Liver (tissue), 9 donors: ENCODE results near the gene CFAP68. TPM values are rescaled to one million over a fixed set of nuclear protein-coding genes. Genes with fewer than 3 reads are reported as not detected.

Source experiments
- DNase-seq: peaks from one replicate; pipeline ENCODE4 v3.0.0-alpha.2; 2017; ENCODE audit warnings: low spot score
- H3K27ac ChIP-seq, 2 donors: one replicate each; pipeline ENCODE4 v1.7.0; 2013; ENCODE audit warnings: inconsistent platforms in 2 of 2, low read length in 2 of 2, control low read depth in 1 of 2, low read depth in 1 of 2, mild to moderate bottlenecking in 1 of 2
- H3K27me3 ChIP-seq, 4 donors: one replicate each; pipeline versions ENCODE4 v1.6.1 to v1.7.0; 2013; ENCODE audit warnings: low read length in 3 of 4, inconsistent platforms in 1 of 4, mild to moderate bottlenecking in 1 of 4, moderate library complexity in 1 of 4; ENCODE audit not compliant: control insufficient read depth in 4 of 4, insufficient read depth in 4 of 4
- H3K36me3 ChIP-seq, 4 donors: one replicate each; pipeline versions ENCODE4 v1.6.1 to v1.7.0; 2013; ENCODE audit warnings: low read length in 3 of 4, mild to moderate bottlenecking in 3 of 4, low read depth in 1 of 4, moderate library complexity in 1 of 4; ENCODE audit not compliant: control insufficient read depth in 4 of 4, insufficient read depth in 3 of 4
- H3K4me1 ChIP-seq, 4 donors: one replicate each; pipeline versions ENCODE4 v1.6.1 to v1.7.0; 2013; ENCODE audit warnings: low read length in 3 of 4, mild to moderate bottlenecking in 3 of 4, moderate library complexity in 1 of 4; ENCODE audit not compliant: control insufficient read depth in 4 of 4, insufficient read depth in 4 of 4
- H3K4me3 ChIP-seq, 3 donors: one replicate each; pipeline versions ENCODE4 v1.6.1 to v1.7.0; 2013; ENCODE audit warnings: low read length in 3 of 3, control low read depth in 1 of 3, low read depth in 1 of 3, mild to moderate bottlenecking in 1 of 3
- H3K9ac ChIP-seq, 2 donors: one replicate each; pipeline ENCODE4 v1.7.0; 2013; ENCODE audit warnings: low read length in 2 of 2, mild to moderate bottlenecking in 2 of 2, moderate library complexity in 2 of 2, control low read depth in 1 of 2, low read depth in 1 of 2
- H3K9me3 ChIP-seq, 4 donors: one replicate each; pipeline versions ENCODE4 v1.6.1 to v1.7.0; 2013; ENCODE audit warnings: low read length in 3 of 4; ENCODE audit not compliant: control insufficient read depth in 4 of 4
- ATF3 ChIP-seq: IDR thresholded peaks from 2 replicates; pipeline ENCODE4 v1.6.1; 2016; ENCODE audit warnings: antibody characterized with exemption
- CTCF ChIP-seq: fragments of 150-350 bp; IDR thresholded peaks from 2 replicates; pipeline ENCODE4 v1.5.1; 2017; ENCODE audit warnings: improper control_type of control experiment, low read depth, low read length; ENCODE audit not compliant: missing input control
- EGR1 ChIP-seq, 2 donors: IDR thresholded peaks; 2 replicates each; pipeline ENCODE4 v1.6.1; 2016 to 2018; ENCODE audit warnings: antibody characterized with exemption in 2 of 2, low read depth in 2 of 2
- FOXA1 ChIP-seq: IDR thresholded peaks from 2 replicates; pipeline ENCODE4 v1.6.1; 2016; ENCODE audit warnings: antibody characterized with exemption
- FOXA2 ChIP-seq: IDR thresholded peaks from 2 replicates; pipeline ENCODE4 v1.6.1; 2016; ENCODE audit warnings: antibody characterized with exemption
- GABPA ChIP-seq, 2 donors: IDR thresholded peaks in 1 of 2; conservative IDR thresholded peaks in 1 of 2; 2 replicates each; pipeline ENCODE4 v1.6.1; 2016; ENCODE audit warnings: antibody characterized with exemption in 2 of 2, mild to moderate bottlenecking in 1 of 2, moderate library complexity in 1 of 2
- HNF4A ChIP-seq, 2 donors: conservative IDR thresholded peaks; 2 replicates each; pipeline ENCODE4 v1.6.1; 2016; ENCODE audit warnings: antibody characterized with exemption in 2 of 2, mild to moderate bottlenecking in 2 of 2
- HNF4G ChIP-seq: IDR thresholded peaks from 2 replicates; pipeline ENCODE4 v1.6.1; 2016; ENCODE audit warnings: antibody characterized with exemption
- JUND ChIP-seq, 2 donors: IDR thresholded peaks; 2 replicates each; pipeline ENCODE4 v1.6.1; 2016; ENCODE audit warnings: antibody characterized with exemption in 2 of 2
- MAX ChIP-seq: IDR thresholded peaks from 2 replicates; pipeline ENCODE4 v1.6.1; 2016; ENCODE audit warnings: antibody characterized with exemption
- NR2F2 ChIP-seq: IDR thresholded peaks from 2 replicates; pipeline ENCODE4 v1.6.1; 2016; ENCODE audit warnings: antibody characterized with exemption
- RAD21 ChIP-seq, 2 donors: IDR thresholded peaks; 2 replicates each; pipeline ENCODE4 v1.6.1; 2016; ENCODE audit warnings: antibody characterized with exemption in 2 of 2, mild to moderate bottlenecking in 2 of 2
- REST ChIP-seq: IDR thresholded peaks from 2 replicates; pipeline ENCODE4 v1.6.1; 2016; ENCODE audit warnings: antibody characterized with exemption, mild to moderate bottlenecking
- RXRA ChIP-seq, 2 donors: IDR thresholded peaks; 2 replicates each; pipeline ENCODE4 v1.6.1; 2017 to 2018; ENCODE audit warnings: antibody characterized with exemption in 2 of 2, mild to moderate bottlenecking in 1 of 2
- TAF1 ChIP-seq: conservative IDR thresholded peaks from 2 replicates; pipeline ENCODE4 v1.6.1; 2016; ENCODE audit warnings: antibody characterized with exemption, mild to moderate bottlenecking
- YY1 ChIP-seq: IDR thresholded peaks from 2 replicates; pipeline ENCODE4 v1.6.1; 2016; ENCODE audit warnings: antibody characterized with exemption, mild to moderate bottlenecking
- ZBTB33 ChIP-seq: IDR thresholded peaks from 2 replicates; pipeline ENCODE4 v1.6.1; 2016; ENCODE audit warnings: antibody characterized with exemption
- WGBS: extraction: QIAGEN DNeasy Blood & Tissue Kit; methylation state at CpG from one replicate; pipeline ENCODE4 v1.1.7; 2013; 5-methylcytosine and 5-hydroxymethylcytosine counted together
- polyA plus RNA-seq, 2 donors: library from polyadenylated mRNA; stranded (reverse) in 1 of 2; unstranded in 1 of 2; fragments of 200-250 nt in 1 of 2; fragments of >200 nt in 1 of 2; fragmentation: Nextera tagmentation in 1 of 2; extraction: Ambion mirVana in 1 of 2; gene quantifications; one replicate each; pipeline versions ENCODE4 v1.2.1 to v1.2.3, GENCODE V29; 2013 to 2015
- total RNA-seq, 2 donors: library from RNA; depleted of rRNA; stranded (reverse); fragments of >200 nt; gene quantifications; one replicate each; pipeline ENCODE4 v1.2.3, GENCODE V29; 2014
- donor health status: healthy.
- donor health status: healthy.
- donor health status: healthy.
- donor health status: healthy.
- donor health status: healthy.

CFAP68 gene
- total and polyA plus RNA-seq, 4 donors: 6.2 to 27.8 (median 13.8) TPM

- DNase-seq: no peak
- Histone ChIP-seq H3K4me1 (peaks cover 0 to 43% (median 36%) of the 10 kb centered on the region in 4 donors), H3K27me3 (no peaks in the 10 kb centered on the region), H3K9ac (no peak overlapping the region), H3K36me3 (no peaks in the 10 kb centered on the region), H3K4me3 (no peak overlapping the region), H3K27ac (peak overlapping the region in 1 of 2 donors; percentile 84), H3K9me3 (no peaks in the 10 kb centered on the region)
- 97% methylated on average over 16 of the region's 16 CpGs for WGBS
- no peak for TF ChIP-seq RXRA (IDR thresholded peaks at IDR 0.05)
- TF ChIP-seq ATF3: no peak
- TF ChIP-seq MAX: no peak
- TF ChIP-seq GABPA (IDR thresholded peaks at IDR 0.05 in 1 of 2, conservative IDR thresholded peaks at IDR 0.05 in 1 of 2): no peak
- TF ChIP-seq FOXA1: no peak
- TF ChIP-seq RAD21 (IDR thresholded peaks at IDR 0.05): no peak
- no peak for TF ChIP-seq REST
- no peak for TF ChIP-seq HNF4A (conservative IDR thresholded peaks at IDR 0.05)
- no peak for TF ChIP-seq YY1
Observed at GRCh38 chr11:111925953-111926352, 46.6 kb downstream of the CFAP68 start.

GRCh38 chr11:111926505-111927391 lies 47.4 kb downstream of the CFAP68 start:
- H3K27ac ChIP-seq: peak overlapping the region; percentile 82 to 84
- no peaks in the 10 kb centered on the region for H3K27me3 ChIP-seq
- peak overlapping the region; percentile 8 to 76 for H3K9ac ChIP-seq
- H3K4me3 ChIP-seq: peak overlapping the region in 2 of 3 donors; percentile 27 to 44
- H3K4me1 ChIP-seq: peaks cover 0 to 43% (median 36%) of the 10 kb centered on the region in 4 donors
- peak; percentile 98 for DNase-seq
- H3K36me3 ChIP-seq: no peaks in the 10 kb centered on the region
- under 1% methylated on average over 47 of the region's 47 CpGs for WGBS
- H3K9me3 ChIP-seq: no peaks in the 10 kb centered on the region
- TF ChIP-seq TAF1 (no peak), FOXA2 (no peak), RAD21 (IDR thresholded peaks at IDR 0.05) (peak; percentile 12 to 53), EGR1 (IDR thresholded peaks at IDR 0.05; ENCODE audit: low read depth in 2 of 2) (peak; percentile 43 to 56), GABPA (IDR thresholded peaks at IDR 0.05 in 1 of 2, conservative IDR thresholded peaks at IDR 0.05 in 1 of 2) (peak; percentile 46 to 86), JUND (IDR thresholded peaks at IDR 0.05) (peak; percentile 63), HNF4A (conservative IDR thresholded peaks at IDR 0.05) (peak; percentile 85 to 90), REST (peak; percentile 86), NR2F2 (no peak), HNF4G (peak; percentile 78), CTCF (no peak), YY1 (peak; percentile 38), ZBTB33 (peak; percentile 44), ATF3 (no peak), RXRA (IDR thresholded peaks at IDR 0.05) (peak; percentile 64 to 69), FOXA1 (no peak), MAX (peak; percentile 11)
